Kasumi-1 (cell line): ENCODE data around the gene MYH15.
"Not testable (repeated sequence)": the region's sequence is repeated elsewhere in the genome, so short reads cannot be mapped to it uniquely, and the experiment has no call there.

Source experiments
- DNase-seq, 2 experiments: peaks; one replicate each; lab custom pipeline; 2025; lab: John Stamatoyannopoulos, UW

Gene MYH15

GRCh38 chr3:108388136-108389132 is 122.0 kb downstream of the MYH15 start:
- DNase-seq = no peak

- DNase-seq = no peak
Observed at GRCh38 chr3:108387063-108387462, 123.3 kb downstream of the MYH15 start.

- no peak for DNase-seq
Observed at GRCh38 chr3:108383306-108383705, 127.1 kb downstream of the MYH15 start.

GRCh38 chr3:108381529-108382140 is 128.8 kb downstream of the MYH15 start:
- no peak for DNase-seq

GRCh38 chr3:108380128-108380795 is 130.1 kb downstream of the MYH15 start:
- DNase-seq = no peak

- not testable (repeated sequence) for DNase-seq
Observed at GRCh38 chr3:108378952-108379342, 131.4 kb downstream of the MYH15 start.

- DNase-seq = no peak
Observed at GRCh38 chr3:108378153-108378951, 132.0 kb downstream of the MYH15 start.

- no peak for DNase-seq
Observed at GRCh38 chr3:108377384-108377783, 133.0 kb downstream of the MYH15 start.

GRCh38 chr3:108376026-108376425 is 134.4 kb downstream of the MYH15 start:
- no peak for DNase-seq

- no peak for DNase-seq
Observed at GRCh38 chr3:108359011-108359410, 151.4 kb downstream of the MYH15 start.

GRCh38 chr3:108357042-108357441 is 153.4 kb downstream of the MYH15 start:
- no peak for DNase-seq

- no peak for DNase-seq
Observed at GRCh38 chr3:108354562-108354961, 155.8 kb downstream of the MYH15 start.

- DNase-seq = no peak
Observed at GRCh38 chr3:108352176-108352575, 158.2 kb downstream of the MYH15 start.

- no peak for DNase-seq
Observed at GRCh38 chr3:108346301-108347227, 163.8 kb downstream of the MYH15 start.

GRCh38 chr3:108345492-108346205 is 164.7 kb downstream of the MYH15 start:
- no peak for DNase-seq

- DNase-seq = no peak
Observed at GRCh38 chr3:108343491-108343890, 166.9 kb downstream of the MYH15 start.

GRCh38 chr3:108342837-108343486 is 167.4 kb downstream of the MYH15 start:
- no peak for DNase-seq

GRCh38 chr3:108341911-108342310 is 168.5 kb downstream of the MYH15 start:
- no peak for DNase-seq

GRCh38 chr3:108338901-108339545 is 171.4 kb downstream of the MYH15 start:
- DNase-seq = no peak
